HG02870 (cell line): ENCODE measurements around the gene TACO1.

Experiments used
- ATAC-seq: cut with Tn5 transposase; IDR thresholded peaks from one replicate; pipeline ENCODE4 v1.9.1; 2021; ENCODE audit warnings: mild to moderate bottlenecking, moderate library complexity; ENCODE audit not compliant: unreplicated experiment

Gene TACO1

GRCh38 chr17:63634816-63635215 lies 34.1 kb downstream of the TACO1 start:
- no peak for ATAC-seq

GRCh38 chr17:63635290-63635689 lies 34.6 kb downstream of the TACO1 start:
- ATAC-seq, result no peak

- no peak for ATAC-seq
Observed at GRCh38 chr17:63635787-63636186, 35.1 kb downstream of the TACO1 start.

- no peak for ATAC-seq
Observed at GRCh38 chr17:63639125-63639524, 38.4 kb downstream of the TACO1 start.

- ATAC-seq, result no peak
Observed at GRCh38 chr17:63640038-63640437, 39.3 kb downstream of the TACO1 start.

GRCh38 chr17:63641692-63642448 lies 41.2 kb downstream of the TACO1 start:
- ATAC-seq, result no peak

GRCh38 chr17:63644846-63645245 lies 44.2 kb downstream of the TACO1 start:
- no peak for ATAC-seq

GRCh38 chr17:63645775-63646487 lies 45.2 kb downstream of the TACO1 start:
- ATAC-seq, result peak; percentile 60

- peak; percentile 86 for ATAC-seq
Observed at GRCh38 chr17:63646488-63646806, 45.8 kb downstream of the TACO1 start.

- ATAC-seq, result peak; percentile 12
Observed at GRCh38 chr17:63647065-63647725, 46.5 kb downstream of the TACO1 start.

- no peak for ATAC-seq
Observed at GRCh38 chr17:63647936-63648335, 47.2 kb downstream of the TACO1 start.

GRCh38 chr17:63649813-63650212 lies 49.1 kb downstream of the TACO1 start:
- no peak for ATAC-seq

- ATAC-seq, result no peak
Observed at GRCh38 chr17:63652106-63652505, 51.4 kb downstream of the TACO1 start.

- ATAC-seq, result no peak
Observed at GRCh38 chr17:63653050-63653449, 52.4 kb downstream of the TACO1 start.

GRCh38 chr17:63657786-63658185 lies 57.1 kb downstream of the TACO1 start:
- no peak for ATAC-seq
